ENCODE measurements around the gene NTM. TPM values are rescaled to one million over a fixed set of nuclear protein-coding genes. Genes with fewer than 3 reads are reported as not detected.

Gene NTM
- total RNA-seq, 1 experiment from 2014 or later: not detected

- Histone ChIP-seq H3K9ac (ENCODE audit: low read length) (no peak overlapping the region), H3K4me1 (ENCODE audit: control insufficient read depth in 1 of 2, insufficient read depth in 2 of 2, low read length in 2 of 2) (no peaks in the 10 kb centered on the region), H3K4me3 (replicated peaks in 1 of 2; ENCODE audit: low read depth in 1 of 2, low read length in 2 of 2) (no peak overlapping the region), H3K4me2 (ENCODE audit: low read length) (no peak overlapping the region), H3K36me3 (ENCODE audit: control insufficient read depth in 1 of 2, insufficient read depth in 2 of 2, low read length in 2 of 2) (no peaks in the 10 kb centered on the region), H3K27ac (ENCODE audit: low read depth, low read length) (no peak overlapping the region), H3K27me3 (ENCODE audit: insufficient read depth, low read length) (no peaks in the 10 kb centered on the region), H3K9me3 (ENCODE audit: control insufficient read depth in 1 of 2, insufficient read depth in 1 of 2, low read depth in 1 of 2, low read length in 2 of 2) (peaks cover 0 to 26% of the 10 kb centered on the region in 2 experiments; a peak in 1 of 4 replicates), H4K20me1 (ENCODE audit: insufficient read depth) (no peaks in the 10 kb centered on the region), H2AFZ (ENCODE audit: low read depth, low read length, poor library complexity, severe bottlenecking) (no peak overlapping the region), H3K79me2 (ENCODE audit: insufficient read depth, low read length) (no peaks in the 10 kb centered on the region), H3K9me2 (ENCODE audit: insufficient read depth) (no peaks in the 10 kb centered on the region)
- ChIA-PET POLR2A (no interaction called here), CTCF (no interaction called here), RAD21 (ENCODE audit: low non-redundant PET in 1 of 2, low total read pairs in 2 of 2, uncharacterized antibody in 2 of 2, unreplicated experiment in 2 of 2) (no interaction called here)
- ATAC-seq (no peak), DNase-seq (ENCODE audit: low read depth, low spot score) (no peak)
- no TSS peak for BruUV-seq (replicated peaks)
- intact Hi-C loops (cut with micrococcal nuclease): no loop called here
- TF ChIP-seq EGR1 (IDR thresholded peaks at IDR 0.05; ENCODE audit: low read depth) (no peak), EZH2phosphoT487 (IDR thresholded peaks at IDR 0.05; ENCODE audit: borderline replicate concordance) (no peak), MAX (IDR thresholded peaks at IDR 0.05) (no peak), REST (IDR thresholded peaks at IDR 0.05; ENCODE audit: low read depth) (peak; percentile 19; the same call in 1 of the 2 replicates), ELF1 (IDR thresholded peaks at IDR 0.05; ENCODE audit: borderline replicate concordance, low read depth) (no peak)
Measured at GRCh38 chr11:132177106-132177505, 806.7 kb downstream of the NTM start.

- ChIA-PET RAD21 (ENCODE audit: low non-redundant PET in 1 of 2, low total read pairs in 2 of 2, uncharacterized antibody in 2 of 2, unreplicated experiment in 2 of 2) (no interaction called here), POLR2A (no interaction called here), CTCF (no interaction called here)
- no peaks in the 10 kb centered on the region for H3K27me3 ChIP-seq (ENCODE audit: insufficient read depth, low read length)
- intact Hi-C loops (cut with micrococcal nuclease): no loop called here
- no peaks in the 10 kb centered on the region for H3K4me1 ChIP-seq (ENCODE audit: control insufficient read depth in 1 of 2, insufficient read depth in 2 of 2, low read length in 2 of 2)
- no peak overlapping the region for H3K27ac ChIP-seq (ENCODE audit: low read depth, low read length)
- no peak overlapping the region for H3K9ac ChIP-seq (ENCODE audit: low read length)
- no peaks in the 10 kb centered on the region for H3K79me2 ChIP-seq (ENCODE audit: insufficient read depth, low read length)
- no peak overlapping the region for H3K4me3 ChIP-seq (replicated peaks in 1 of 2; ENCODE audit: low read depth in 1 of 2, low read length in 2 of 2)
- no peak overlapping the region for H2AFZ ChIP-seq (ENCODE audit: low read depth, low read length, poor library complexity, severe bottlenecking)
- ATAC-seq (no peak), DNase-seq (ENCODE audit: low read depth, low spot score) (no peak)
- H3K4me2 ChIP-seq (ENCODE audit: low read length): no peak overlapping the region
- no peak for TF ChIP-seq ZFX (IDR thresholded peaks at IDR 0.05)
- no peak for TF ChIP-seq SRF (IDR thresholded peaks at IDR 0.05; ENCODE audit: low read depth)
- no peak for TF ChIP-seq MAX (IDR thresholded peaks at IDR 0.05)
- H4K20me1 ChIP-seq (ENCODE audit: insufficient read depth): no peaks in the 10 kb centered on the region
- no peaks in the 10 kb centered on the region for H3K9me2 ChIP-seq (ENCODE audit: insufficient read depth)
- no TSS peak for BruUV-seq (replicated peaks)
- H3K36me3 ChIP-seq (ENCODE audit: control insufficient read depth in 1 of 2, insufficient read depth in 2 of 2, low read length in 2 of 2): no peaks in the 10 kb centered on the region
- peaks cover 0 to 17% of the 10 kb centered on the region in 2 experiments; a peak in 2 of 4 replicates for H3K9me3 ChIP-seq (ENCODE audit: control insufficient read depth in 1 of 2, insufficient read depth in 1 of 2, low read depth in 1 of 2, low read length in 2 of 2)
Measured at GRCh38 chr11:132184079-132184478, 813.7 kb downstream of the NTM start.

All from HCT116 (cell line).